Large intestine (tissue), 3 donors: Measurements from ENCODE around the gene BST1. TPM values are rescaled to one million over a fixed set of nuclear protein-coding genes. Genes with fewer than 3 reads are reported as not detected.
A peak's percentile ranks its signal among the peaks of the same experiment; 100 is the strongest.
"Not testable (repeated sequence)": the region's sequence is repeated elsewhere in the genome, so short reads cannot be mapped to it uniquely, and the experiment has no call there.

ENCODE experiments used
- DNase-seq, 2 donors: peaks; one replicate each; pipeline versions ENCODE4 v3.0.0 to v3.0.0-alpha.2; 2013
- H3K27ac ChIP-seq: one replicate; pipeline ENCODE4 v1.5.1; 2013; ENCODE audit warnings: low read length
- H3K27me3 ChIP-seq: 2 replicates; pipeline ENCODE4 v1.6.1; 2013; ENCODE audit warnings: low read length; ENCODE audit not compliant: control insufficient read depth, insufficient read depth
- H3K36me3 ChIP-seq: 2 replicates; pipeline ENCODE4 v1.6.1; 2013; ENCODE audit warnings: low read length; ENCODE audit not compliant: control insufficient read depth, insufficient read depth
- H3K4me1 ChIP-seq: one replicate; pipeline ENCODE4 v1.6.1; 2013; ENCODE audit warnings: low read length; ENCODE audit not compliant: control insufficient read depth, insufficient read depth
- H3K4me3 ChIP-seq: one replicate; pipeline ENCODE4 v1.5.1; 2013; ENCODE audit warnings: low read length
- H3K9me3 ChIP-seq: one replicate; pipeline ENCODE4 v1.6.1; 2013; ENCODE audit warnings: mild to moderate bottlenecking, low read depth, low read length, moderate library complexity; ENCODE audit not compliant: control insufficient read depth
- WGBS: methylation state at CpG from one replicate; pipeline ENCODE4 v1.1.5; 2013; ENCODE audit warnings: low lambda C conversion rate; ENCODE audit not compliant: insufficient coverage; 5-methylcytosine and 5-hydroxymethylcytosine counted together
- polyA plus RNA-seq: library from polyadenylated mRNA; unstranded; fragments of 120-200 nt; gene quantifications from one replicate; pipeline ENCODE4 v1.2.1, GENCODE V29; 2013

The BST1 gene
- polyA plus RNA-seq, 1 donor = 52.7 TPM

GRCh38 chr4:15718959-15719358 is 16.1 kb downstream of the BST1 start:
- Histone ChIP-seq H3K27me3 (no peaks in the 10 kb centered on the region), H3K4me3 (no peak overlapping the region), H3K4me1 (no peaks in the 10 kb centered on the region), H3K9me3 (no peaks in the 10 kb centered on the region), H3K27ac (no peak overlapping the region), H3K36me3 (peaks cover 26% of the 10 kb centered on the region)
- no CpG with 5 or more reads among the region's 7 CpGs for WGBS
- no peak for DNase-seq

GRCh38 chr4:15719506-15719905 is 16.6 kb downstream of the BST1 start:
- WGBS = no CpG with 5 or more reads among the region's 4 CpGs
- H3K4me1 ChIP-seq = no peaks in the 10 kb centered on the region
- no peaks in the 10 kb centered on the region for H3K9me3 ChIP-seq
- no peaks in the 10 kb centered on the region for H3K27me3 ChIP-seq
- no peak overlapping the region for H3K27ac ChIP-seq
- no peak for DNase-seq
- no peak overlapping the region for H3K4me3 ChIP-seq
- peaks cover 28% of the 10 kb centered on the region for H3K36me3 ChIP-seq

GRCh38 chr4:15720851-15721250 is 18.0 kb downstream of the BST1 start:
- no peak overlapping the region for H3K27ac ChIP-seq
- DNase-seq = no peak
- no peaks in the 10 kb centered on the region for H3K27me3 ChIP-seq
- no peaks in the 10 kb centered on the region for H3K9me3 ChIP-seq
- H3K36me3 ChIP-seq = peaks cover 24% of the 10 kb centered on the region
- no peak overlapping the region for H3K4me3 ChIP-seq
- no CpG with 5 or more reads among the region's 2 CpGs for WGBS
- H3K4me1 ChIP-seq = no peaks in the 10 kb centered on the region

- Histone ChIP-seq H3K36me3 (peaks cover 15% of the 10 kb centered on the region), H3K27ac (no peak overlapping the region), H3K4me1 (no peaks in the 10 kb centered on the region), H3K27me3 (no peaks in the 10 kb centered on the region), H3K4me3 (no peak overlapping the region), H3K9me3 (no peaks in the 10 kb centered on the region)
- WGBS = 80% methylated on average over 1 of the region's 4 CpGs
- DNase-seq = peak in 1 of 2 donors; percentile 9
These were observed 22.7 kb downstream of the BST1 start for GRCh38 chr4:15725608-15726007.

GRCh38 chr4:15729910-15730533 is 27.2 kb downstream of the BST1 start:
- H3K27ac ChIP-seq = no peak overlapping the region
- 80% methylated on average over 1 of the region's 3 CpGs for WGBS

GRCh38 chr4:15733061-15733460 is 30.2 kb downstream of the BST1 start:
- not testable (repeated sequence) for H3K9me3 ChIP-seq, H3K4me1 ChIP-seq, DNase-seq, H3K36me3 ChIP-seq, H3K4me3 ChIP-seq, H3K27me3 ChIP-seq, H3K27ac ChIP-seq
- no CpG with 5 or more reads among the region's 5 CpGs for WGBS

More at GRCh38 chr4:15729910-15730533, 27.2 kb downstream of the BST1 start:
- H3K36me3 ChIP-seq = peaks cover 5% of the 10 kb centered on the region
- H3K4me1 ChIP-seq = no peaks in the 10 kb centered on the region
- no peak for DNase-seq
- no peaks in the 10 kb centered on the region for H3K9me3 ChIP-seq
- no peak overlapping the region for H3K4me3 ChIP-seq
- H3K27me3 ChIP-seq = no peaks in the 10 kb centered on the region

GRCh38 chr4:15735536-15735935 is 32.7 kb downstream of the BST1 start:
- peaks cover 5% of the 10 kb centered on the region for H3K36me3 ChIP-seq
- 68% methylated on average over 3 of the region's 6 CpGs for WGBS
- no peaks in the 10 kb centered on the region for H3K27me3 ChIP-seq
- DNase-seq = no peak
- no peaks in the 10 kb centered on the region for H3K9me3 ChIP-seq
- H3K4me3 ChIP-seq = no peak overlapping the region
- H3K4me1 ChIP-seq = no peaks in the 10 kb centered on the region
- H3K27ac ChIP-seq = no peak overlapping the region

GRCh38 chr4:15736514-15737050 is 33.7 kb downstream of the BST1 start:
- WGBS = no CpG with 5 or more reads among the region's 4 CpGs
- Histone ChIP-seq H3K9me3 (no peaks in the 10 kb centered on the region), H3K27me3 (no peaks in the 10 kb centered on the region), H3K4me1 (no peaks in the 10 kb centered on the region), H3K36me3 (peaks cover 5% of the 10 kb centered on the region), H3K27ac (no peak overlapping the region), H3K4me3 (no peak overlapping the region)
- no peak for DNase-seq

GRCh38 chr4:15737255-15737654 is 34.4 kb downstream of the BST1 start:
- no peaks in the 10 kb centered on the region for H3K27me3 ChIP-seq
- no peak overlapping the region for H3K27ac ChIP-seq
- H3K36me3 ChIP-seq = peaks cover 5% of the 10 kb centered on the region
- no peak overlapping the region for H3K4me3 ChIP-seq
- no peaks in the 10 kb centered on the region for H3K4me1 ChIP-seq
- no CpG with 5 or more reads among the region's 3 CpGs for WGBS
- DNase-seq = no peak
- H3K9me3 ChIP-seq = no peaks in the 10 kb centered on the region

GRCh38 chr4:15738877-15739276 is 36.0 kb downstream of the BST1 start:
- no peak overlapping the region for H3K4me3 ChIP-seq
- H3K27ac ChIP-seq = no peak overlapping the region
- H3K36me3 ChIP-seq = peaks cover 3% of the 10 kb centered on the region
- H3K27me3 ChIP-seq = no peaks in the 10 kb centered on the region
- H3K9me3 ChIP-seq = no peaks in the 10 kb centered on the region
- no peaks in the 10 kb centered on the region for H3K4me1 ChIP-seq
- DNase-seq = no peak
- WGBS = no CpG with 5 or more reads among the region's 1 CpG
